ENCODE data around the gene ZSWIM7. TPM values are rescaled to one million over a fixed set of nuclear protein-coding genes. Genes with fewer than 3 reads are reported as not detected.

The ZSWIM7 gene
- total RNA-seq, 1 donor from 2014 or later: 43.9 TPM

- peak within 1 kb of the TSS; percentile 98 for H2AFZ ChIP-seq (replicated peaks)
- Mint-ChIP-seq H3K4me1 (peaks cover 20% of the 10 kb centered on the region), H3K4me3 (peak within 1 kb of the TSS; percentile 85), H3K27me3 (ENCODE audit: insufficient read depth, low read depth) (peaks cover 36% of the 10 kb centered on the region), H3K9me3 (peaks cover 4% of the 10 kb centered on the region), H3K27ac (peak within 1 kb of the TSS; percentile 78), H3K36me3 (no peaks in the 10 kb centered on the region)
- no peaks in the 10 kb centered on the region for H3K4me1 ChIP-seq
- no peaks in the 10 kb centered on the region for H3K9me3 ChIP-seq (ENCODE audit: low read depth)
- peaks cover 2% of the 10 kb centered on the region for H3F3A ChIP-seq (ENCODE audit: low read depth)
- H3K4me3 ChIP-seq: peak within 1 kb of the TSS; percentile 70
- H3K4me2 ChIP-seq: peak within 1 kb of the TSS; percentile 93
- H4K20me1 ChIP-seq (ENCODE audit: low read depth): no peaks in the 10 kb centered on the region
- no peaks in the 10 kb centered on the region for H3K36me3 ChIP-seq
- peaks cover 54% of the 10 kb centered on the region for H3K27me3 ChIP-seq
- TF ChIP-seq CTCF (IDR thresholded peaks at IDR 0.05) (peak; percentile 62), EZH2 (IDR thresholded peaks at IDR 0.05) (peak; percentile 80), EZH2phosphoT487 (IDR thresholded peaks at IDR 0.05) (no peak)
- DNase-seq (ENCODE audit: low spot score): peak; percentile 89
- H3K79me2 ChIP-seq (ENCODE audit: low read depth): no peaks in the 10 kb centered on the region
- no peak within 1 kb of the TSS for H3K9ac ChIP-seq
- H3K27ac ChIP-seq: no peak within 1 kb of the TSS
Measured at GRCh38 chr17:15944759-15945526, 54.6 kb downstream of the ZSWIM7 start, which contains the start of gene ADORA2B. TSS of gene ADORA2B (plus strand) at chr17:15945130. CDS start at chr17:15945249, 119 bp downstream.

GRCh38 chr17:15943971-15944758 is 55.3 kb downstream of the ZSWIM7 start:
- peaks cover 4% of the 10 kb centered on the region for H3K9me3 Mint-ChIP-seq
- TF ChIP-seq CTCF (IDR thresholded peaks at IDR 0.05) (no peak), EZH2phosphoT487 (IDR thresholded peaks at IDR 0.05) (no peak), EZH2 (IDR thresholded peaks at IDR 0.05) (no peak)
- no peaks in the 10 kb centered on the region for H3K36me3 ChIP-seq
- no peaks in the 10 kb centered on the region for H3K79me2 ChIP-seq (ENCODE audit: low read depth)
- H3K4me3 Mint-ChIP-seq: peak overlapping the region; percentile 85
- H3K4me2 ChIP-seq: peak overlapping the region; percentile 93
- no peaks in the 10 kb centered on the region for H3K4me1 ChIP-seq
- H3K27ac Mint-ChIP-seq: peak overlapping the region; percentile 78
- no peaks in the 10 kb centered on the region for H3K36me3 Mint-ChIP-seq
- peak overlapping the region; percentile 98 for H2AFZ ChIP-seq (replicated peaks)
- peaks cover 54% of the 10 kb centered on the region for H3K27me3 ChIP-seq
- H3F3A ChIP-seq (ENCODE audit: low read depth): peaks cover 2% of the 10 kb centered on the region
- H3K27ac ChIP-seq: no peak overlapping the region
- no peaks in the 10 kb centered on the region for H4K20me1 ChIP-seq (ENCODE audit: low read depth)
- H3K9ac ChIP-seq: no peak overlapping the region
- H3K9me3 ChIP-seq (ENCODE audit: low read depth): no peaks in the 10 kb centered on the region
- peak overlapping the region; percentile 70 for H3K4me3 ChIP-seq
- DNase-seq (ENCODE audit: low spot score): no peak
- H3K27me3 Mint-ChIP-seq (ENCODE audit: insufficient read depth, low read depth): peaks cover 36% of the 10 kb centered on the region
- H3K4me1 Mint-ChIP-seq: peaks cover 20% of the 10 kb centered on the region

GRCh38 chr17:15942207-15942833 is 57.2 kb downstream of the ZSWIM7 start:
- Histone ChIP-seq H3K9me3 (ENCODE audit: low read depth) (no peaks in the 10 kb centered on the region), H3K27ac (no peak overlapping the region), H4K20me1 (ENCODE audit: low read depth) (no peaks in the 10 kb centered on the region), H3K36me3 (no peaks in the 10 kb centered on the region), H3K9ac (no peak overlapping the region), H2AFZ (replicated peaks) (no peak overlapping the region), H3K4me1 (no peaks in the 10 kb centered on the region), H3K4me3 (no peak overlapping the region), H3F3A (ENCODE audit: low read depth) (peaks cover 2% of the 10 kb centered on the region), H3K79me2 (ENCODE audit: low read depth) (no peaks in the 10 kb centered on the region), H3K4me2 (no peak overlapping the region), H3K27me3 (peaks cover 49% of the 10 kb centered on the region)
- H3K4me1 Mint-ChIP-seq: peaks cover 20% of the 10 kb centered on the region
- no peak for TF ChIP-seq EZH2 (IDR thresholded peaks at IDR 0.05)
- no peak for TF ChIP-seq EZH2phosphoT487 (IDR thresholded peaks at IDR 0.05)
- TF ChIP-seq CTCF (IDR thresholded peaks at IDR 0.05): no peak
- peaks cover 4% of the 10 kb centered on the region for H3K9me3 Mint-ChIP-seq
- H3K27me3 Mint-ChIP-seq (ENCODE audit: insufficient read depth, low read depth): peaks cover 32% of the 10 kb centered on the region
- no peak overlapping the region for H3K27ac Mint-ChIP-seq
- no peaks in the 10 kb centered on the region for H3K36me3 Mint-ChIP-seq
- no peak overlapping the region for H3K4me3 Mint-ChIP-seq
- no peak for DNase-seq (ENCODE audit: low spot score)
